Mesothelial cell of epicardium (in vitro differentiated cells): ENCODE measurements around the gene SERPINE3. TPM values are rescaled to one million over a fixed set of nuclear protein-coding genes. Genes with fewer than 3 reads are reported as not detected.

Source experiments
- DNase-seq, 2 experiments: peaks; one replicate each; pipeline ENCODE4 v3.0.0; 2021; ENCODE audit warnings: low spot score in 2 of 2; ENCODE audit not compliant: unreplicated experiment in 2 of 2
- H3K27ac Mint-ChIP-seq: 2 replicates; pipeline ENCODE4 v1.8.0; 2021; ENCODE audit warnings: mixed read lengths
- H3K27me3 Mint-ChIP-seq: 2 replicates; pipeline ENCODE4 v1.8.0; 2021; ENCODE audit warnings: low read depth, mixed read lengths
- H3K36me3 Mint-ChIP-seq: 2 replicates; pipeline ENCODE4 v1.8.0; 2021; ENCODE audit warnings: mixed read lengths
- H3K4me1 Mint-ChIP-seq: 2 replicates; pipeline ENCODE4 v1.8.0; 2021; ENCODE audit warnings: mixed read lengths
- H3K4me3 Mint-ChIP-seq: 2 replicates; pipeline ENCODE4 v1.8.0; 2021; ENCODE audit warnings: mild to moderate bottlenecking, moderate library complexity, mixed read lengths
- H3K9me3 Mint-ChIP-seq: 2 replicates; pipeline ENCODE4 v1.8.0; 2021; ENCODE audit warnings: mixed read lengths
- total RNA-seq: library from RNA; stranded (reverse); gene quantifications from 3 replicates; pipeline ENCODE4 v1.2.1, GENCODE V29; 2021
- TF ChIP-seq, protein P1 (sequence below): fragments of 200-600 bp; sonication (generic); IDR thresholded peaks from one replicate; pipeline ENCODE4 v1.5.0; 2021; ENCODE audit warnings: antibody characterized with exemption; ENCODE audit not compliant: unreplicated experiment

SERPINE3 gene
- total RNA-seq, 1 donor from 2014 or later, result 0.31 TPM

DNA sequence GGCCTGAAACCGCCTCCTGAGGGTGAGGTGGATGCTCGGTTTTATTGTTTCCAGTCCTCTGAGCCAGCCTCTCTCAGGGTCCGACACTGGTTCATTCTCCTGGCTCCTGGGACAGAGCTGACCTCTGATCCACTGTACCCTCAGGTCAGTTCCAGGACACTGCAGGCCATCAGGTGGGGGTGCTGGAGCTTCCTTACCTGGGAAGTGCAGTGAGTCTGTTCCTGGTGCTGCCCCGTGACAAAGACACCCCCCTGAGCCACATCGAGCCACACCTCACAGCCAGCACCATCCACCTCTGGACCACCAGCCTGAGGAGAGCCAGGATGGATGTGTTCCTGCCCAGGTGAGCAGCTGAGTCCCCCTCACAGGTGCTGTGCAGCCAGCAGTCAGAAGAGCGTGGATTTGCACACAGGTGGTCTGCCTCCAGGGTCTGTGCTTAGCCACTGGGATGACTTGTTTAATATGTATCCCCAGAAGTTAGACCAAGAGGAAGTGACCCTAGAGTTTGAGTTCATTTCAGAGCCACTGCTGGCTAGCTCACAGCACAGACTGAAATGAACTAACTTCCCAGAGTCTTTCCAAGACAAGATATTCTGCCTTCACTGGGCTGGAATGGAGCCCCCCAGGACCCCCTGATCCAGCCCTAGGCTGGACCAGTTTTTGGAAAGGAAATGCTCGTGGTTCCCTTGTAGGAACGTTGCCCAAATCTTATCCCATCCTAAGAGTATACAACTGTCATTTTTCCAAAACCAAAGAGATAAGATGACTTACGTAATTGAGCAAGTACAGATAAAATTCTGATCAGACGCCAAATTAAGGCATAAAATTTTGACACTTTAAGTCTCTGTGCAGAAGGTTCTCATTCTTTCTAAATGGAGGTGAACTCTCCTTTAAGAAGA, 8.8 kb downstream of the SERPINE3 start:
- TF ChIP-seq, protein P1, sequence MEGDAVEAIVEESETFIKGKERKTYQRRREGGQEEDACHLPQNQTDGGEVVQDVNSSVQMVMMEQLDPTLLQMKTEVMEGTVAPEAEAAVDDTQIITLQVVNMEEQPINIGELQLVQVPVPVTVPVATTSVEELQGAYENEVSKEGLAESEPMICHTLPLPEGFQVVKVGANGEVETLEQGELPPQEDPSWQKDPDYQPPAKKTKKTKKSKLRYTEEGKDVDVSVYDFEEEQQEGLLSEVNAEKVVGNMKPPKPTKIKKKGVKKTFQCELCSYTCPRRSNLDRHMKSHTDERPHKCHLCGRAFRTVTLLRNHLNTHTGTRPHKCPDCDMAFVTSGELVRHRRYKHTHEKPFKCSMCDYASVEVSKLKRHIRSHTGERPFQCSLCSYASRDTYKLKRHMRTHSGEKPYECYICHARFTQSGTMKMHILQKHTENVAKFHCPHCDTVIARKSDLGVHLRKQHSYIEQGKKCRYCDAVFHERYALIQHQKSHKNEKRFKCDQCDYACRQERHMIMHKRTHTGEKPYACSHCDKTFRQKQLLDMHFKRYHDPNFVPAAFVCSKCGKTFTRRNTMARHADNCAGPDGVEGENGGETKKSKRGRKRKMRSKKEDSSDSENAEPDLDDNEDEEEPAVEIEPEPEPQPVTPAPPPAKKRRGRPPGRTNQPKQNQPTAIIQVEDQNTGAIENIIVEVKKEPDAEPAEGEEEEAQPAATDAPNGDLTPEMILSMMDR, result no peak
- DNase-seq, result no peak
- Mint-ChIP-seq H3K9me3 (peaks cover 3% of the 10 kb centered on the region), H3K4me1 (peaks cover 4% of the 10 kb centered on the region), H3K27me3 (no peaks in the 10 kb centered on the region), H3K36me3 (peaks cover 3% of the 10 kb centered on the region), H3K4me3 (no peak overlapping the region), H3K27ac (no peak overlapping the region)

DNA sequence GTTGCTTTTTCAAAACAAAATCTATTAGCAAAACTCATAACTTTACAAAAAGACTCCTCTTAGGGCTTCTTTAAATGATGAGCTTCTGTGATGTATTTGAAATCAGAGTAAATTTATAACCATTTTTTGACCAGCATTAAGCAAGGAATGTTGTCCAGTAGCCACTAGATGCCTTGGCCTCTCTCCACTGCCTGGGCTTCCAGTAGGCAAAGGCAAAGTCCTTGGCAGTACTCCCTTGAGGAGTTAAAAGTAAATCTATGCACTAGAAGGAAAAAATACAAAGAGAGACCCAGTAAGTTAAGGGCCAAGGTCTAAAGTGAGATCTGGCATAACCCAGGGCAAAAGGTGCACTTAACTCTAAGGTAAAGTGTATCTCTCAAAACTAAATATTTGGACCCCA, 9.5 kb downstream of the SERPINE3 start:
- H3K36me3 Mint-ChIP-seq, result peaks cover 3% of the 10 kb centered on the region
- H3K9me3 Mint-ChIP-seq, result peaks cover 3% of the 10 kb centered on the region
- DNase-seq, result no peak

DNA sequence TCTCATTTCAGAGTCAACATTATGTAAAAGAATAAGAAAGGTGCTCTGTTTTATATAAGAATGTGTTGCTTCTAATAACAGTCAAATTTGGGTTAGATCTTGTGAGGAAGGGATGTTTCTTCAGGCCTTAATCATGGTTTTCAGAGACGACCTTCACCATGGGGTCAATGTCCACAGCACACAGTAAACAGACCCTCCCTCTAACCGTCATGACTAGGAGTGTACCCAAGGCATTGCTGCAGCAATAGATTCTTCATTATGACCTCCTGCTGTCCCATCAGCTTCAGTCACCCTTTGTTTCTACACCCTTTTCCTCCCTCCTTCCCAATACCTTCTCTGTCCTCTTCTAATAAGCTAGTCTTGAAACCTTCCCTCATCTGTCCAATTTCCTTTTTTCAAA, 15.7 kb downstream of the SERPINE3 start:
- no peaks in the 10 kb centered on the region for H3K4me1 Mint-ChIP-seq
- no peaks in the 10 kb centered on the region for H3K27me3 Mint-ChIP-seq
- no peak for DNase-seq
- H3K27ac Mint-ChIP-seq, result no peak overlapping the region
- H3K4me3 Mint-ChIP-seq, result no peak overlapping the region
- H3K36me3 Mint-ChIP-seq, result peaks cover 3% of the 10 kb centered on the region
- TF ChIP-seq, protein P1, result no peak
- peaks cover 3% of the 10 kb centered on the region for H3K9me3 Mint-ChIP-seq

More for the DNA sequence above, 9.5 kb downstream of the SERPINE3 start:
- TF ChIP-seq, protein P1, result no peak
- Mint-ChIP-seq H3K4me1 (no peaks in the 10 kb centered on the region), H3K4me3 (no peak overlapping the region), H3K27me3 (no peaks in the 10 kb centered on the region), H3K27ac (no peak overlapping the region)

DNA sequence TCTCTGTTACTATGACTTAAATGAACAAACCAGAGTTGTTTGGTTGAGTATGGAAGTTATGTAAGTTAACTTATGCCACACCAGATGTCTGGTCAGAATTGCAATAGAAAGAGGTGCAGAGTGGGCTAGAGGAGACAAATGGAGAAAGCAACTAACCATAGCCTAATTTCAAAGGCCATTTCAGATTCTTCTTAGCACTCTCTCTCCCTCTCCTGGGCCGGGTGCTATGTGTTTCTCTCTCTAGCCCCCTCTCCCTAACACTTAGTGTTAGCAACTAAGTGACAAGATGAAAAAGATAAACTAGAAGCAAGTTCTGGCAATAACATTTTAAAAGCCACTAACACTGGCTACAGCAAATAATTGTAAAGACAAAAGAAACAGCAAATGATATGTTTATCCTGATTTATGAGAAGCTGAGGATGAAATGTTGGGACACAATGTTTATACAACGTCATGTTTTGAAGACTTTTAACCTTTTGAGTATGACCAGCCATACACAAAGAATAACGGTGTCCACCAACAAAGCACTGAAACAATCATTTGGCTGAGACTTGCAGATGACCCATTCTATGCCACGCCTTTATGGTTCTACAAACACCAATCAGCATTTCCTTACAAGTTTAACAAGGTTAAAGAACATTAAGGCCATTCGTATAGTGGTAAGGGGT, 18.6 kb downstream of the SERPINE3 start:
- no peak for DNase-seq
- peaks cover 4% of the 10 kb centered on the region for H3K36me3 Mint-ChIP-seq
- H3K9me3 Mint-ChIP-seq, result no peaks in the 10 kb centered on the region
- TF ChIP-seq, protein P1, result no peak
- no peaks in the 10 kb centered on the region for H3K27me3 Mint-ChIP-seq
- H3K4me1 Mint-ChIP-seq, result no peaks in the 10 kb centered on the region
- no peak overlapping the region for H3K4me3 Mint-ChIP-seq
- no peak overlapping the region for H3K27ac Mint-ChIP-seq

DNA sequence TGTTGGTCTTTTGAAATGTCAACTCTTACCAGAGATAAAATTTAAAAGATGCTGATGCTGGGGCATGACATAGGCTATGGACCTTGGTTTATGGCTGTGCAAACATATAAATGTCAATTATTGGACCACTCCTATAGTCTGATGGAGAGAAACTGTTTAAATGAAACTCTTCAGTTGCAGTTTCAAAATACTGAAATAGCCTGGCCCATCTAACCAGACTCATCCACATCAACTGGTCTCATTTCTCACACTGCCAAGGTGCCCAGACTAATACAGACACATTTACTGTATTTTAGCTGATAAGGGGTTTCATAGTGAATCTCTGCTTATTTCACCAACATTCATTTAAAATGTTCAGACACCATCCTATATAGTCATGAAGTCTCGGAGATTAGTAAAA, 19.9 kb downstream of the SERPINE3 start:
- no peaks in the 10 kb centered on the region for H3K27me3 Mint-ChIP-seq
- DNase-seq, result no peak
- no peaks in the 10 kb centered on the region for H3K9me3 Mint-ChIP-seq
- H3K36me3 Mint-ChIP-seq, result peaks cover 6% of the 10 kb centered on the region
- TF ChIP-seq, protein P1, result no peak
- no peak overlapping the region for H3K4me3 Mint-ChIP-seq
- no peak overlapping the region for H3K27ac Mint-ChIP-seq
- no peaks in the 10 kb centered on the region for H3K4me1 Mint-ChIP-seq
